Astrocyte (in vitro differentiated cells and primary cell): ENCODE results near the gene ARG2.

Source experiments
- CTCF ChIP-seq: IDR thresholded peaks from 2 replicates; pipeline ENCODE4 v1.5.1; 2011; ENCODE audit warnings: low read depth, mild to moderate bottlenecking, inconsistent platforms, low read length, moderate library complexity; ENCODE audit not compliant: insufficient read depth
- EZH2 ChIP-seq: IDR thresholded peaks from 2 replicates; pipeline ENCODE4 v1.6.1; 2012; ENCODE audit warnings: mild to moderate bottlenecking, low read length, inconsistent platforms; ENCODE audit not compliant: insufficient read depth

- no peak for TF ChIP-seq CTCF
- no peak for TF ChIP-seq EZH2
Observed at GRCh38 chr14:67579636-67580035, 40.1 kb upstream of the ARG2 start.
